SK-N-SH treated with all-trans-retinoic acid at 6 μM for 48 hours (cell line): Measurements from ENCODE around the gene SLC2A13.

ENCODE experiments used
- CSDC2 ChIP-seq: fragments of 250-450 bp; sonication (Bioruptor Pico); IDR thresholded peaks from 2 replicates; pipeline ENCODE4 v1.5.0; 2020; ENCODE audit warnings: mild to moderate bottlenecking, moderate library complexity
- OSR1 ChIP-seq: fragments of 250-450 bp; sonication (Bioruptor Pico); IDR thresholded peaks from 2 replicates; pipeline ENCODE4 v1.8.0; 2022; ENCODE audit warnings: moderate library complexity, mild to moderate bottlenecking, inconsistent platforms
- PATZ1 ChIP-seq: fragments of 250-450 bp; sonication (Bioruptor Pico); IDR thresholded peaks from 2 replicates; pipeline ENCODE4 v1.8.0; 2020; ENCODE audit warnings: mild to moderate bottlenecking, moderate library complexity, borderline replicate concordance
- RARB ChIP-seq: fragments of 250-450 bp; sonication (Bioruptor Pico); IDR thresholded peaks from 2 replicates; pipeline ENCODE4 v1.8.0; 2021; ENCODE audit warnings: mild to moderate bottlenecking, moderate library complexity
- ZFP30 ChIP-seq: fragments of 450-650 bp; formaldehyde crosslinking; IDR thresholded peaks from 2 replicates; pipeline ENCODE4 v1.5.0; 2022; ENCODE audit warnings: mild to moderate bottlenecking, moderate library complexity

- TF ChIP-seq OSR1 (CRISPR knock-in tag): no peak
- no peak for TF ChIP-seq PATZ1 (CRISPR knock-in tag)
- TF ChIP-seq ZFP30: no peak
- no peak for TF ChIP-seq CSDC2 (CRISPR knock-in tag)
- TF ChIP-seq RARB (CRISPR knock-in tag): no peak
Measured at GRCh38 chr12:40122842-40123241, 17.0 kb upstream of the SLC2A13 start.
